OCI-LY3 (cell line): Measurements from ENCODE around the gene TRAPPC4.

Experiments used
- CTCF ChIP-seq: fragments of 200-600, 300-600 bp; sonication (generic); IDR thresholded peaks from 2 replicates; pipeline ENCODE4 v1.5.1; 2014; ENCODE audit warnings: antibody characterized with exemption, low read length, low read depth
- EZH2phosphoT487 ChIP-seq: fragments of 200-600 bp; shearing (Covaris generic); IDR thresholded peaks from 2 replicates; pipeline ENCODE4 v1.6.1; 2018; ENCODE audit warnings: antibody characterized with exemption, mixed run types, low read depth

GRCh38 chr11:119025978-119026766 is 7.6 kb downstream of the TRAPPC4 start:
- no peak for TF ChIP-seq CTCF
- no peak for TF ChIP-seq EZH2phosphoT487
